Breast epithelium (tissue), 4 donors: ENCODE results near the gene ZNF423. TPM values are rescaled to one million over a fixed set of nuclear protein-coding genes. Genes with fewer than 3 reads are reported as not detected.

Source experiments
- DNase-seq, 2 donors: peaks; one replicate each; pipeline ENCODE4 v3.0.0-alpha.2; 2019; ENCODE audit warnings: low spot score in 2 of 2
- H3K27ac ChIP-seq, 2 donors: fragments of 200-600 bp; sonication (generic) in 1 of 2; one replicate each; pipeline ENCODE4 v1.5.1; 2016 to 2019; ENCODE audit warnings: mild to moderate bottlenecking in 1 of 2
- H3K27me3 ChIP-seq, 2 donors: fragments of 200-600 bp; sonication (generic) in 1 of 2; one replicate each; pipeline versions ENCODE4 v1.5.1 to v1.6.0; 2017 to 2019; ENCODE audit warnings: control low read depth in 1 of 2, mild to moderate bottlenecking in 1 of 2
- H3K36me3 ChIP-seq: fragments of 200-600 bp; one replicate; pipeline ENCODE4 v1.5.1; 2019
- H3K4me1 ChIP-seq, 2 donors: fragments of 200-600 bp; sonication (generic); one replicate each; pipeline ENCODE4 v1.5.1; 2016 to 2019; ENCODE audit warnings: control low read depth in 1 of 2
- H3K4me3 ChIP-seq, 3 donors: fragments of 200-600 bp; sonication (generic); 1 replicate in 2 of 3; 2 replicates in 1 of 3; pipeline ENCODE4 v1.5.1; 2016 to 2019; ENCODE audit warnings: mild to moderate bottlenecking in 3 of 3, moderate library complexity in 2 of 3
- H3K9me3 ChIP-seq, 2 donors: fragments of 200-600 bp; sonication (generic) in 1 of 2; one replicate each; pipeline ENCODE4 v1.5.1; 2016 to 2019; ENCODE audit warnings: control low read depth in 1 of 2
- CTCF ChIP-seq, 3 donors: fragments of 450-650 bp; IDR thresholded peaks; one replicate each; pipeline ENCODE4 v1.5.1; 2016 to 2017; ENCODE audit warnings: antibody characterized with exemption in 3 of 3, mild to moderate bottlenecking in 3 of 3, moderate library complexity in 3 of 3
- POLR2A ChIP-seq: fragments of 450-650 bp; IDR thresholded peaks from one replicate; pipeline ENCODE4 v1.6.1; 2016; ENCODE audit warnings: antibody characterized with exemption, mild to moderate bottlenecking, moderate library complexity
- POLR2AphosphoS5 ChIP-seq, 3 donors: sonication (generic); formaldehyde crosslinking; IDR thresholded peaks; one replicate each; pipeline ENCODE4 v1.6.1; 2017; ENCODE audit warnings: antibody characterized with exemption in 3 of 3
- intact Hi-C: fragments of 100-400 bp; cut with DNase I; formaldehyde crosslinking; loops from one replicate; pipeline ENCODE4 v1.15.1; 2023; ENCODE audit warnings: low total_unique reads
- total RNA-seq, 3 donors: library from RNA; depleted of rRNA; stranded (reverse); fragments of >200 nt; gene quantifications; one replicate each; pipeline ENCODE4 v1.1.0, GENCODE V29; 2016

Gene ZNF423
- total RNA-seq, 3 donors from 2014 or later, result 4.7 to 8.0 (median 5.9) TPM

- intact Hi-C loops, result loop anchor here (10.0 kb wide), 1 partner anchor 1602 kb away; no protein-coding TSS in a partner anchor
- TF ChIP-seq CTCF (IDR thresholded peaks at IDR 0.05), result no peak
- TF ChIP-seq POLR2A, result no peak
- TF ChIP-seq POLR2AphosphoS5 (IDR thresholded peaks at IDR 0.05), result no peak
- no peaks in the 10 kb centered on the region for H3K27me3 ChIP-seq
- H3K4me1 ChIP-seq, result no peaks in the 10 kb centered on the region
- no peak overlapping the region for H3K4me3 ChIP-seq
- no peaks in the 10 kb centered on the region for H3K36me3 ChIP-seq
- H3K9me3 ChIP-seq, result no peaks in the 10 kb centered on the region
- DNase-seq, result no peak
- no peak overlapping the region for H3K27ac ChIP-seq
Measured at GRCh38 chr16:49867234-49867633, 11.3 kb upstream of the ZNF423 start.

- no peak overlapping the region for H3K4me3 ChIP-seq
- no peaks in the 10 kb centered on the region for H3K27me3 ChIP-seq
- no peaks in the 10 kb centered on the region for H3K36me3 ChIP-seq
- intact Hi-C loops, result loop anchor here (10.0 kb wide), 1 partner anchor 1602 kb away; no protein-coding TSS in a partner anchor
- no peaks in the 10 kb centered on the region for H3K4me1 ChIP-seq
- no peak for TF ChIP-seq CTCF (IDR thresholded peaks at IDR 0.05)
- no peak for TF ChIP-seq POLR2AphosphoS5 (IDR thresholded peaks at IDR 0.05)
- TF ChIP-seq POLR2A, result no peak
- H3K9me3 ChIP-seq, result no peaks in the 10 kb centered on the region
- DNase-seq, result no peak
- H3K27ac ChIP-seq, result peak overlapping the region in 1 of 2 donors; percentile 69
Measured at GRCh38 chr16:49866595-49867071, 10.7 kb upstream of the ZNF423 start.

- intact Hi-C loops, result loop anchor here (10.0 kb wide), 1 partner anchor 1598 kb away; no protein-coding TSS in a partner anchor
- Histone ChIP-seq H3K4me1 (no peaks in the 10 kb centered on the region), H3K36me3 (no peaks in the 10 kb centered on the region), H3K9me3 (no peaks in the 10 kb centered on the region), H3K4me3 (no peak overlapping the region), H3K27ac (no peak overlapping the region), H3K27me3 (no peaks in the 10 kb centered on the region)
- DNase-seq, result no peak
- TF ChIP-seq POLR2AphosphoS5 (IDR thresholded peaks at IDR 0.05), result no peak
- TF ChIP-seq CTCF (IDR thresholded peaks at IDR 0.05), result no peak
- no peak for TF ChIP-seq POLR2A
Measured at GRCh38 chr16:49862694-49863093, 6.8 kb upstream of the ZNF423 start.

GRCh38 chr16:49861299-49861698, 5.4 kb upstream of the ZNF423 start:
- Histone ChIP-seq H3K4me1 (no peaks in the 10 kb centered on the region), H3K4me3 (no peak overlapping the region), H3K27ac (no peak overlapping the region), H3K36me3 (no peaks in the 10 kb centered on the region), H3K27me3 (no peaks in the 10 kb centered on the region), H3K9me3 (no peaks in the 10 kb centered on the region)
- DNase-seq, result no peak
- intact Hi-C loops, result loop anchor here (10.0 kb wide), 1 partner anchor 1596 kb away; no protein-coding TSS in a partner anchor
- TF ChIP-seq POLR2AphosphoS5 (IDR thresholded peaks at IDR 0.05), result no peak
- TF ChIP-seq POLR2A, result no peak
- TF ChIP-seq CTCF (IDR thresholded peaks at IDR 0.05), result no peak

- no peak overlapping the region for H3K27ac ChIP-seq
- no peaks in the 10 kb centered on the region for H3K9me3 ChIP-seq
- no peaks in the 10 kb centered on the region for H3K27me3 ChIP-seq
- intact Hi-C loops, result loop anchor here (10.0 kb wide), 1 partner anchor 1596 kb away; no protein-coding TSS in a partner anchor
- no peak for DNase-seq
- no peaks in the 10 kb centered on the region for H3K4me1 ChIP-seq
- TF ChIP-seq POLR2A, result no peak
- no peak for TF ChIP-seq CTCF (IDR thresholded peaks at IDR 0.05)
- TF ChIP-seq POLR2AphosphoS5 (IDR thresholded peaks at IDR 0.05), result no peak
- no peaks in the 10 kb centered on the region for H3K36me3 ChIP-seq
- no peak overlapping the region for H3K4me3 ChIP-seq
Measured at GRCh38 chr16:49860593-49860992, 4.7 kb upstream of the ZNF423 start.
